ENCODE results near the gene ASCC1.
"Not testable (repeated sequence)": the region's sequence is repeated elsewhere in the genome, so short reads cannot be mapped to it uniquely, and the experiment has no call there.

Gene ASCC1

DNA sequence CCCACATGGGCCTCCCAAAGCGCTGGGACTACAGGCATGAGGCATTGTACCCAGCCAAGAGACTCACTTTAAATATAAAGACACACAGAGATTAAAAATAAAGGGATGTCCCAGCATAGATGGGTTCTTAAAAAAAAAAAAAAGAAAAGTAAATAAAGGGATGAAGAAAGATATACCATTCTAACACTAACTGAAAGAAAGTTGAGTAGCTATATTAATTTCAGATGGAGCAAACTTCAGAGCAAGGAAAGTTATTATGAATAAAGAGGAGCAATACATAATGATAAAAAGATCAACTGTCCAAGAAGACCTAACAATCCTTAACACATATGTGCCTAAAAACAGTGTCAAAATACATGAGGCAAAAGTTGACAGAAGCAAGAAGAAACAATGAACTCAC, 94.7 kb downstream of the ASCC1 start:
- Histone ChIP-seq H3K27ac (ENCODE audit: low read depth, low read length) (no peak overlapping the region), H3K9me3 (ENCODE audit: insufficient read depth, low read depth, low read length) (peaks cover 7% of the 10 kb centered on the region), H3K9ac (ENCODE audit: low read depth, low read length) (no peak overlapping the region), H3K4me3 (ENCODE audit: low read length) (no peak overlapping the region), H3K36me3 (ENCODE audit: insufficient read depth, low read length) (no peaks in the 10 kb centered on the region), H3K4me1 (ENCODE audit: insufficient read depth, low read length) (peaks cover 1% of the 10 kb centered on the region; the same call in 1 of the 2 replicates), H3K27me3 (ENCODE audit: insufficient read depth, low read length) (no peaks in the 10 kb centered on the region)
- WGBS: 90% methylated on average over 1 of the region's 1 CpG

DNA sequence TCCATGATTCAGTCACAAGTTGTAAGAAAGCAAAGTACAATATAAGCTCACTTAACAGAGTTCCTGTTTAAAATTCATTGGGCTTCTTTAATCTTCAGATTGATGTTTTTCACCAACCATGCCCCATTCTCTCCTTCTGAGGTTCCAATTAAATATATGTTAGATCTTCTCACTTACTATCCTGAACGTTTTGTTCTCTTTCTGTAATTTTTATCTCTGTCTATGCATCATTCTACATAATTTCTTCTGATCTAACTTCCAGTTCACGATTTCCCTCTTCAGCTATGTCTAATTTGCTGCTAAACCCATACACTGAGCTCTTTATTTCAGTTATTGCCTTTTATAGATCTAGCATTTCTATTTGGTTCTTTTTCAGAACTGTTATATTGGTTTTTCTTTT, 99.7 kb downstream of the ASCC1 start:
- H3K27ac ChIP-seq (ENCODE audit: low read depth, low read length): no peak overlapping the region
- H3K4me3 ChIP-seq (ENCODE audit: low read length): no peak overlapping the region
- H3K9ac ChIP-seq (ENCODE audit: low read depth, low read length): no peak overlapping the region
- H3K9me3 ChIP-seq (ENCODE audit: insufficient read depth, low read depth, low read length): peaks cover 13% of the 10 kb centered on the region
- H3K27me3 ChIP-seq (ENCODE audit: insufficient read depth, low read length): no peaks in the 10 kb centered on the region
- no peaks in the 10 kb centered on the region for H3K4me1 ChIP-seq (ENCODE audit: insufficient read depth, low read length)
- H3K36me3 ChIP-seq (ENCODE audit: insufficient read depth, low read length): 0 out of 2 replicates have a peak, but pooled peaks cover 4% of the 10 kb centered on the region
- 89% methylated on average over 2 of the region's 2 CpGs for WGBS

DNA sequence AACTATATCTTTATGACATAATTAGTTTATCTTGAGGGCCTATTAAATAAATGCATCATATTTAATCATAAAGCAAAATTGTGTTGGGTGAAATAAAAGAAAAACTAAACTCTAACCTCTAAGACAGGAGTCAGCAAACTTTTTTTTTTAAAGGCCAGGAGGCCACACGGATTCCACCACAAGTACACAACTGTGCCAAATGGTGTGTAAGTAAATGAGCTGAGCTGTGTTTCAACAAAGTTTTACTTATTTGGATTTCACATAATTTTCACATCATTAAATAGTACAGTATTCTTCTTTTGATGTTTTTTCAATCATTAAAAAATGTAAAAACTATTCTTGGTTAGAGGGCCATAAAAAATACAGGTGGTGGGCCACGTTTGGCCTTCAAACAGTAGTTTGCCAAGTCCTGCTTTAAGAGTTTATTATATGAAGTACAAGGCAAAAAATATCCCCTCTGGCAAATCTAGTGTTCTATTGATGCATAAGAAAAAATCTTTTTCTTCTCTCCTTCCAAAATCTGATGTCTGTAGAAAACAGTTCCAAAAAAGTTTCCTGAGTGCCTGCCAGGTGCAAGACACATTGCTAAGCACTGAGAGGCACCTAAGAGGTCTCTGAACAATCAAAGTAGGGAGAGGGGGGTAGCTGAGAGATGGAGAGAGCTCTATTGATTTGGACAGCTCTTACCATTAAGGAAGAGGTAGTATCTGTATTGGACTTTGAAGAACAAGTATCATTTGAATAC, 101.2 kb downstream of the ASCC1 start:
- WGBS: 100% methylated on average over 1 of the region's 2 CpGs
- H3K9me3 ChIP-seq (ENCODE audit: insufficient read depth, low read depth, low read length): peaks cover 13% of the 10 kb centered on the region
- 0 out of 2 replicates have a peak, but pooled peaks cover 4% of the 10 kb centered on the region for H3K36me3 ChIP-seq (ENCODE audit: insufficient read depth, low read length)

DNA sequence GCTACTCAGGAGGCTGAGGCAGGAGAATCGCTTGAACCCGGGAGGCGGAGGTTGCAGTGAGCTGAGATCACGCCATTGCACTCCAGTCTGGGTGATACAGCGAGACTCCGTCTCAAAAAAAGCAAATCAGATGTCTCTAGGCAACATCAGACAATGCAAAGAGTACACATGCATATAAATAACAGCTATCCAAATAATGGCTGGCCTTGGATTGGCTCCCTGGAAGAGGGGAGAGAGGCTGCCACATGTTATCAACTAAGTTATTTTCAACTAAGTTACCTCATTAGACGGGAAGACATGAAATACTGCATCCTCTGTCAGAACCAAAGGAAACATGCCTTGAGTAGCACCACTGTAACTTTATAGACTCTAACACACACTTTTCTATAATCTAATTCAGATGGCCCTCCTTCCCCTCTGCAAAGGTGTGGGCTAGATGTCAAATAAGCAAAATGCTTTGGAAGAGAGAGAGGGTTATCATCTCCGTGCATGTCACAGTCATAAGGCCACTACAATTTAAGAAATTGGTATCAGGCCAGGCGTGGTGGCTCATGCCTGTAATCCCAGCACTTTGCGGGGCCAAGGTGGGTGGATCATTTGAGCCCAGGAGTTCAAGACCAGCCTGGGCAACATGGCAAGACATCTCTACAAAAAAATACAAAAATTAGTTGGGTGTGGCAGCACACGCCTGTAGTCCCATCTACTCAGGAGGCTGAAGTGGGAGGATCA, 105.2 kb downstream of the ASCC1 start:
- H3K9ac ChIP-seq (ENCODE audit: low read depth, low read length): no peak overlapping the region
- H3K4me3 ChIP-seq (ENCODE audit: low read length): no peak overlapping the region
- H3K27ac ChIP-seq (ENCODE audit: low read depth, low read length): no peak overlapping the region
- WGBS: 96% methylated on average over 11 of the region's 11 CpGs
- no peaks in the 10 kb centered on the region for H3K27me3 ChIP-seq (ENCODE audit: insufficient read depth, low read length)
- no peaks in the 10 kb centered on the region for H3K36me3 ChIP-seq (ENCODE audit: insufficient read depth, low read length)
- H3K4me1 ChIP-seq (ENCODE audit: insufficient read depth, low read length): no peaks in the 10 kb centered on the region
- H3K9me3 ChIP-seq (ENCODE audit: insufficient read depth, low read depth, low read length): peaks cover under 1% of the 10 kb centered on the region; the same call in 1 of the 2 replicates

More for the DNA sequence above, 101.2 kb downstream of the ASCC1 start:
- Histone ChIP-seq H3K4me1 (ENCODE audit: insufficient read depth, low read length) (no peaks in the 10 kb centered on the region), H3K9ac (ENCODE audit: low read depth, low read length) (no peak overlapping the region), H3K27ac (ENCODE audit: low read depth, low read length) (no peak overlapping the region), H3K27me3 (ENCODE audit: insufficient read depth, low read length) (no peaks in the 10 kb centered on the region), H3K4me3 (ENCODE audit: low read length) (no peak overlapping the region)

DNA sequence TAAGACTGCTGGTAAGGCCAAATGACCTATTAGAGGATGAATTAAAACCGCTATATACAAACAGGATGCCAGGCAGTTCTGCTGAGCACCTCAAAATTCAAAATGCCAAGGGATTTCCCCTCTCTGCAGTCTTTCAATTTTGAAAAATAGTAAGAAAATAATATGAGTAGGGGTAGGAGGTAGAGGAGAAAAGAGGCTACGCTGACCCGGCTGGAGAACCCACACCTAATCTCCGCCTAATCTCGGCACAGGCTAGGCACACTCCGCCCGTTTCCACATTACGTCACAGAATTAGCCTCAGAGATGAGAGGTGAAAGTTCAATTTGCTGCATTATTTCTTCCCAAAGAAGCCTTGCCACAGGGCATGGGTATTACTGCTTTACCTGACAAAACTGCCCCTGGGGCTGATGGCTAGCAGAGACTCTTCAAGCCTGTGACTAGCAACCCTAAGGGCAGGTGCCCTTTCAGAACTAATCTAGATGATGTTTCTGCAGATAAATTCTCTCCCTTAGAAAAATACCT, 106.4 kb downstream of the ASCC1 start:
- no peaks in the 10 kb centered on the region for H3K27me3 ChIP-seq (ENCODE audit: insufficient read depth, low read length)
- WGBS: 97% methylated on average over 8 of the region's 8 CpGs
- H3K4me3 ChIP-seq (ENCODE audit: low read length): no peak overlapping the region
- no peak overlapping the region for H3K27ac ChIP-seq (ENCODE audit: low read depth, low read length)
- no peaks in the 10 kb centered on the region for H3K9me3 ChIP-seq (ENCODE audit: insufficient read depth, low read depth, low read length)
- H3K4me1 ChIP-seq (ENCODE audit: insufficient read depth, low read length): no peaks in the 10 kb centered on the region
- no peak overlapping the region for H3K9ac ChIP-seq (ENCODE audit: low read depth, low read length)
- no peaks in the 10 kb centered on the region for H3K36me3 ChIP-seq (ENCODE audit: insufficient read depth, low read length)

DNA sequence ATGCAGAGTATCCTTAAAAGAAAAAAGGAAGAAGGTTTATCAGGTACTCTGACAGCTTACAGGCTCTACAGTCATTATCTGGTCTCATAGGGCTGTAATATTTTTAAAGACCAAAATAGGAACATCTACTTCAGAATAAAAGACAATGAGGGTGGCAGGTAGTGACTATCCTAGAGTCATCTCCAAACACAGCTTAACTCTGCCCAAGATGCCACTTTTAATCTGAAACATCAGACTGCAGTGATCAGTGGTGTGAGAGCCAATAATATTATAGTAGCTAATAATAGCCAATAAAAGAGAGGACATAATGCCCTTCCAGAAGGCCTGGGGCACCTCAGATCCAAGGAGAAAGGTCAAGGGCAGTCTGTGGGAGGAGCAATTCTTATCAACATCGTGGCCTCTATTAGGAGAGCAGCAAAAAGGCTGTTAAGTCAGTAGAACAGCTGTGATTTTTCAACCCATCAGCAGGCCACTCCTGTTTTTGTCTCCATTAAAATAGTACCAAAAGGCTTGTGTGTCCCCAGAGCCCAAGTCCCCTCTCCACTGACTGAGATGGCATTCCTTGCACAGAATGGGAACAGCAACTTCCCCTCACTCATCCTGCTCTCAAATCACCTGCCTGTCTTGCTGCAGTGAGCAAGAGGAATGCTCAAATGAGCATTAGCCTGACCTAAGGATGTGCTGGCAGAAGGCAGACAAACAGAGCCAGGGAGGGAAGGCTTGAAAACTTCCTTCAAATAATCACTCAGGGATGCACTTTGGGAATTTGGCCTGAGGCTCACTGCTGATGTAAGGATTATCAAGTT, 107.0 kb downstream of the ASCC1 start:
- Histone ChIP-seq H3K27me3 (ENCODE audit: insufficient read depth, low read length) (no peaks in the 10 kb centered on the region), H3K9me3 (ENCODE audit: insufficient read depth, low read depth, low read length) (no peaks in the 10 kb centered on the region), H3K4me1 (ENCODE audit: insufficient read depth, low read length) (no peaks in the 10 kb centered on the region), H3K4me3 (ENCODE audit: low read length) (no peak overlapping the region), H3K36me3 (ENCODE audit: insufficient read depth, low read length) (no peaks in the 10 kb centered on the region), H3K9ac (ENCODE audit: low read depth, low read length) (no peak overlapping the region), H3K27ac (ENCODE audit: low read depth, low read length) (no peak overlapping the region)
- WGBS: 80% methylated on average over 1 of the region's 1 CpG

DNA sequence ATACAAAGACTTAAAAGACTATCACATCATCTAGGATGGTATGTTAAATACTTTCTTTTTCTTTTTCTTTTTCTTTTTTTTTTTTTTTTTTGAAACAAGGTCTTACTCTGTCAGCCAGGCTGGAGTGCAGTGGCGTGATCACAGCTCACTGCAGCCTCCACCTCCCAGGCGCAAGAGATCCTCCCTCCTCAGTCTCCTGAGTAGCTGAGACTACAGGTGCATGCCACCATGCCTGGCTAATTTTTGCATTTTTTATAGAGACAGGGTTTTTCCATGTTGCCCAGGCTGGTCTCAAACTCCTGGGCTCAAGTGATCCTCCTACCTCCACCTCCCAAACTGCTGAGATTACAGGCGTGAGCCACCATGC, 108.1 kb downstream of the ASCC1 start:
- not testable (repeated sequence) for H3K4me1 ChIP-seq (ENCODE audit: insufficient read depth, low read length); H3K4me3 ChIP-seq (ENCODE audit: low read length); H3K27ac ChIP-seq (ENCODE audit: low read depth, low read length); H3K9ac ChIP-seq (ENCODE audit: low read depth, low read length); H3K27me3 ChIP-seq (ENCODE audit: insufficient read depth, low read length); H3K9me3 ChIP-seq (ENCODE audit: insufficient read depth, low read depth, low read length); H3K36me3 ChIP-seq (ENCODE audit: insufficient read depth, low read length)
- WGBS: 97% methylated on average over 3 of the region's 3 CpGs

DNA sequence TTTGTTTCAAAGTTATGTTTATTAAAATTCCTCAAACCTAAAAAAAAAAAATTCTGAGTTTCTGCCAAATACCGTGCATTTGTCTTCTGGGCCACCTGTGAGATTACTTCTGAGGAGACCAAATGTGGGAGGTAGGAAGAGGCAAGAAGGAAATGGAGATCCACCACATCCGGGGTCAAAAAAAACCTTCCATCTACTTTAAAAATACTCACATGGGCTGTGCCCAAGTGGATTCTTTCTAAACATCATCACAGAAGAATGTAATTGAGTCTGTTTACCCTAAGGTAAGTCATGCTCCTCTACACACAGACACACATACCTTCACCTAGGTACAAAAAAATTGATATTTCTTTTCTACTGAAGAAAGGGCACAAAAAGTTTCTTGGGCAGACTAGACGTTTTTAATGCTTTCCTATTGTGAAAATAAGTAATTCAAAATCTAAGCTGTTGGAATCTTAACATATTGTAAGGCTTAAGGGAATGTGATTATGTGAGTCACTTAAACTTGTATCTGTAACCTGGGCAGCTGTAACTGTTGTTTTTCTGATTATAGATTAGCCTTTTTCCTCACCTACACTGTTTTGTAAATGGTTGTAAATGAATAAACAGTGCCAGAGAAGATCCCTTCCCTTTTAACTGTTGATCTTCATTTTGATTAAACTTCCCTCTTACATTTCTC, 108.6 kb downstream of the ASCC1 start:
- Histone ChIP-seq H3K4me3 (ENCODE audit: low read length) (no peak overlapping the region), H3K9ac (ENCODE audit: low read depth, low read length) (no peak overlapping the region), H3K27me3 (ENCODE audit: insufficient read depth, low read length) (no peaks in the 10 kb centered on the region), H3K9me3 (ENCODE audit: insufficient read depth, low read depth, low read length) (no peaks in the 10 kb centered on the region), H3K36me3 (ENCODE audit: insufficient read depth, low read length) (0 out of 2 replicates have a peak, but pooled peaks cover under 1% of the 10 kb centered on the region), H3K27ac (ENCODE audit: low read depth, low read length) (no peak overlapping the region), H3K4me1 (ENCODE audit: insufficient read depth, low read length) (no peaks in the 10 kb centered on the region)
- 85% methylated on average over 3 of the region's 3 CpGs for WGBS

DNA sequence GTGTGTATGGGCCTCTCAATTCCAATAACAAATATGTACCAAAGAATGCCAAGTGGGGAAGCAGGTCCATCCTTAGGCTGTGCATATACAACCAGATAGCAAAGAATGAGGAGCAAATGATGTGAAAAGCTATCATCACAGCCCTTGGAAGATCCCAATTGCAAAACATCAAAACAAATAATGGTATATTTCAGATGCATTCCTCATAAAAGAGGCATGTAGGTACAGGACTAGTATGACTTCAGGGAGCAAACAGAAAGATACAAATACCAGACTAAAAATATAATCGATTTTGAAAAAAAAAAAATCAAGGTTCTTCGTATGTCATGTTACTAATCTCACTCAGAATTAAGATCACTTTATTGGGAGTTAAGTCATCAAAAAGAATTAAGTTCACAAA, 109.2 kb downstream of the ASCC1 start:
- Histone ChIP-seq H3K4me3 (ENCODE audit: low read length) (no peak overlapping the region), H3K9me3 (ENCODE audit: insufficient read depth, low read depth, low read length) (no peaks in the 10 kb centered on the region), H3K27ac (ENCODE audit: low read depth, low read length) (no peak overlapping the region), H3K27me3 (ENCODE audit: insufficient read depth, low read length) (no peaks in the 10 kb centered on the region), H3K4me1 (ENCODE audit: insufficient read depth, low read length) (no peaks in the 10 kb centered on the region), H3K36me3 (ENCODE audit: insufficient read depth, low read length) (peaks cover 3% of the 10 kb centered on the region; the same call in 1 of the 2 replicates), H3K9ac (ENCODE audit: low read depth, low read length) (no peak overlapping the region)
- no CpG with 5 or more reads among the region's 2 CpGs for WGBS

DNA sequence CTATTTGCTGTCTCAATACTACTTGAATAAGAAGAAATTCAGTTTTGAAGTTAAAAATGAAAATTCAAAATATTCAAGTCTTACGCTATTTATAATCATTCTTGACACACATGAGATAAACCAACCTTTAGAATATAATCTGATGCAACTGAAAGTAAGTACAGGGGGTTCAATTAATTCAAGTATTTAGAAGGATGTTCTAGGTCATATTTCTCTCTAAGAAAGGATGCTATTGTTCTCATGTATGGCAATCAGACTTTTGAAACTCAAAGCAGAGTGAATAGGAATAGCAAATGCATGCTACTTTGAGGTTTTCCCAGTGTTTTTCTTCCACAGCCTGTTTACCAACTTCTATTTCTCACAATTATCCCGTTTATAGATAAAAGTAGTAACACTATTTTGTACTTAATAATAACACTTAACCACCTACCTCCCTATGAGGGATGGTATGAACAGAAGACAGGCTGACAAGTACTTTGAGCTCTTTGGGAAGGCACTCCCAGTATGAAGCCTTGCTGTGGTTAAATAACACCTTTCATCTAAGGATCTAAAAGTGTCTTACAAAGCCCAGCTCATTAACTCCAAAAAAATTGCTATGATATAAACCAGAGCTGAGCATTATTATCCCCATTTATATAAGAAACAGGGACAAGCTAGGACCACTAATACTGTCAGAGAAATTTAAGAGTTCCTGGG, 109.8 kb downstream of the ASCC1 start:
- H3K36me3 ChIP-seq (ENCODE audit: insufficient read depth, low read length): peaks cover 3% of the 10 kb centered on the region; the same call in 1 of the 2 replicates
- no peaks in the 10 kb centered on the region for H3K27me3 ChIP-seq (ENCODE audit: insufficient read depth, low read length)
- H3K4me3 ChIP-seq (ENCODE audit: low read length): no peak overlapping the region
- no CpG with 5 or more reads among the region's 2 CpGs for WGBS
- no peak overlapping the region for H3K27ac ChIP-seq (ENCODE audit: low read depth, low read length)
- no peak overlapping the region for H3K9ac ChIP-seq (ENCODE audit: low read depth, low read length)
- no peaks in the 10 kb centered on the region for H3K4me1 ChIP-seq (ENCODE audit: insufficient read depth, low read length)
- no peaks in the 10 kb centered on the region for H3K9me3 ChIP-seq (ENCODE audit: insufficient read depth, low read depth, low read length)
